PC-9 (cell line): Measurements from ENCODE around the gene NGEF. TPM values are rescaled to one million over a fixed set of nuclear protein-coding genes. Genes with fewer than 3 reads are reported as not detected.

Source experiments
- BruUV-seq: library from RNA; stranded (reverse); fragments of 400-500 nt; replicated peaks from 2 replicates; lab custom pipeline; 2021; lab: Mats Ljungman, UMichigan
- CTCF ChIA-PET: fragments of 300-600 bp; sonication (Branson Sonifier 250); formaldehyde crosslinking; loops from one replicate; lab custom pipeline; 2022; ENCODE audit warnings: antibody characterized with exemption; lab: Charles Lee
- POLR2A ChIA-PET: fragments of 300-600 bp; sonication (Branson Sonifier 250); formaldehyde crosslinking; loops from one replicate; lab custom pipeline; 2022; ENCODE audit warnings: antibody characterized with exemption; ENCODE audit not compliant: unreplicated experiment; lab: Charles Lee
- DNase-seq, 2 experiments: peaks; one replicate each; pipeline versions ENCODE4 v3.0.0 to v3.0.0-alpha.2; 2015 to 2022; ENCODE audit warnings: mixed read lengths in 1 of 2
- H2AFZ ChIP-seq: fragments of 200-600 bp; sonication (generic); 2 replicates; pipeline ENCODE4 v1.8.1; 2017; ENCODE audit warnings: antibody characterized with exemption
- H3F3A ChIP-seq: fragments of 200-600 bp; sonication (generic); 2 replicates; pipeline ENCODE4 v1.8.1; 2017; ENCODE audit warnings: antibody characterized with exemption, mild to moderate bottlenecking, low read depth; ENCODE audit not compliant: insufficient read depth
- H3K27ac ChIP-seq: fragments of 200-600 bp; sonication (generic); 2 replicates; pipeline ENCODE4 v1.6.1; 2016; ENCODE audit warnings: mixed run types
- H3K27me3 ChIP-seq: fragments of 200-600 bp; sonication (generic); 2 replicates; pipeline ENCODE4 v1.6.1; 2016; ENCODE audit warnings: low read depth, mixed run types; ENCODE audit not compliant: insufficient read depth
- H3K36me3 ChIP-seq: fragments of 200-600 bp; sonication (generic); 2 replicates; pipeline ENCODE4 v1.6.1; 2016; ENCODE audit warnings: low read depth, mixed run types
- H3K4me1 ChIP-seq: fragments of 200-600 bp; sonication (generic); replicated peaks from 2 replicates; pipeline ENCODE4 v1.6.1; 2016; ENCODE audit warnings: mixed run types; ENCODE audit not compliant: insufficient read depth
- H3K4me2 ChIP-seq: fragments of 200-600 bp; sonication (generic); 2 replicates; pipeline ENCODE4 v1.6.1; 2017; ENCODE audit warnings: mixed run types
- H3K4me3 ChIP-seq: fragments of 200-600 bp; sonication (generic); 2 replicates; pipeline ENCODE4 v1.6.1; 2016; ENCODE audit warnings: mixed run types
- H3K79me2 ChIP-seq: fragments of 200-600 bp; sonication (generic); 2 replicates; pipeline ENCODE4 v1.6.1; 2017; ENCODE audit warnings: low read depth, mixed run types
- H3K9me2 ChIP-seq: fragments of 200-600 bp; sonication (generic); 2 replicates; pipeline ENCODE4 v1.8.1; 2017; ENCODE audit warnings: mild to moderate bottlenecking; ENCODE audit not compliant: insufficient read depth
- H3K9me3 ChIP-seq: fragments of 200-600 bp; sonication (generic); 2 replicates; pipeline ENCODE4 v1.8.1; 2016; ENCODE audit warnings: low read depth; ENCODE audit not compliant: insufficient read depth
- H4K20me1 ChIP-seq: fragments of 200-600 bp; sonication (generic); 2 replicates; pipeline ENCODE4 v1.8.1; 2017; ENCODE audit not compliant: insufficient read depth
- CTCF ChIP-seq: fragments of 200-600 bp; sonication (generic); conservative IDR thresholded peaks from 2 replicates; pipeline ENCODE4 v1.6.1; 2017; ENCODE audit warnings: mixed run types, antibody characterized with exemption, mild to moderate bottlenecking, moderate library complexity
- EZH2 ChIP-seq: fragments of 200-600 bp; sonication (generic); IDR thresholded peaks from 2 replicates; pipeline ENCODE4 v1.8.0; 2017; ENCODE audit warnings: antibody characterized with exemption, low read depth
- intact Hi-C: fragments of 100-400 bp; cut with micrococcal nuclease; formaldehyde crosslinking; loops from one replicate; pipeline ENCODE4 v1.10.0; 2022; ENCODE audit not compliant: unreplicated experiment
- total RNA-seq: library from RNA; stranded (reverse); gene quantifications from 2 replicates; pipeline ENCODE4 v1.2.3, GENCODE V29; 2021

NGEF gene
- total RNA-seq, 1 experiment from 2014 or later, result 55.3 TPM

GRCh38 chr2:232979871-232980461 lies 33.1 kb downstream of the NGEF start:
- peak overlapping the region; percentile 33; the same call in 1 of the 2 replicates for H3K4me3 ChIP-seq
- no peaks in the 10 kb centered on the region for H3K27me3 ChIP-seq
- BruUV-seq, result no TSS peak
- TF ChIP-seq CTCF (peak; percentile 44; the same call in 1 of the 2 replicates), EZH2 (no peak)
- no peaks in the 10 kb centered on the region for H3K9me3 ChIP-seq
- peaks cover 51% of the 10 kb centered on the region for H3K4me1 ChIP-seq
- intact Hi-C loops, result loop anchor here (1.0 to 10.0 kb wide), 10 partner anchors 8 to 435 kb away; partner anchors contain the start of gene ATG16L1
- ChIA-PET POLR2A (interaction anchor here (0.6 to 1.2 kb wide), 7 partner anchors 8 to 1615 kb away, joined by 3 to 28 read pairs (median 5); no protein-coding TSS in a partner anchor), CTCF (interaction anchor here (0.5 to 1.6 kb wide), 11 partner anchors 49 to 272 kb away, joined by 3 to 7 read pairs (median 5); partner anchors contain the start of gene ATG16L1)
- H4K20me1 ChIP-seq, result no peaks in the 10 kb centered on the region
- peak overlapping the region; percentile 95 for H3K27ac ChIP-seq
- H3K9me2 ChIP-seq, result no peaks in the 10 kb centered on the region
- H3K36me3 ChIP-seq, result no peaks in the 10 kb centered on the region
- peaks cover 31% of the 10 kb centered on the region for H3F3A ChIP-seq
- no peaks in the 10 kb centered on the region for H3K79me2 ChIP-seq
- peak; percentile 91 to 99 for DNase-seq
- H3K4me2 ChIP-seq, result peak overlapping the region; percentile 86
- H2AFZ ChIP-seq, result no peak overlapping the region

DNA sequence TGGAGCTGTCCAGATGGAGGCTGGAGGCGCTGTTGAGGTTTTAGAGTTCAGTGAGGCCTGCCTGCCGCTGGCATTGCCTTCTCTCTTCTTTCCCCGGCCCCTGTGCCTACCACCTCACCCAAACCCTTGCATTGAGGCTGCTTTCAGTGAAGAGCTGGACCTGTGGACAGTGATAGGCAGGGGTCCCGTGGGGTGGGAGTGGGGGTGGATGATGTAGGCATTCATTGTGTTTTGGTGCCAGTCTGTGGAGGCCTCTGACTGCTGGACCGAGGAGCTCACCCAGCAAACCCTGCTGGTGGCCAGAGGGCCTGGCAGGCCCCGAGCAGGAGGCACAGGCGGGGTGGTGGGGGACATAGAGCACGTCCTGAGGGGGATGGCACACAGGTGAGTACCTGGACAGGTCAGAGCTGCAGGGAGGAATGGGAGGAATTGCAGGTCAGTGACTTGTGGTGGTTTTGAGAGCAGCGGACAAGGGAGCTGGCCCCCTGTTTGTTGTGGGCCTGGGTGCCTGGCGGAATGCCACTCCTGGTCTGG lies 35.6 kb downstream of the NGEF start:
- CTCF ChIA-PET, result no interaction called here
- Histone ChIP-seq H2AFZ (no peak overlapping the region), H3K9me3 (no peaks in the 10 kb centered on the region), H3K4me1 (peaks cover 43% of the 10 kb centered on the region), H3K27ac (no peak overlapping the region), H3K4me3 (no peak overlapping the region), H3K4me2 (no peak overlapping the region), H4K20me1 (no peaks in the 10 kb centered on the region), H3K79me2 (no peaks in the 10 kb centered on the region), H3K27me3 (no peaks in the 10 kb centered on the region), H3K9me2 (no peaks in the 10 kb centered on the region), H3K36me3 (no peaks in the 10 kb centered on the region), H3F3A (peaks cover 31% of the 10 kb centered on the region)
- POLR2A ChIA-PET, result interaction anchor here (0.7 kb wide), 1 partner anchor 56 kb away, joined by 6 read pairs; no protein-coding TSS in a partner anchor
- intact Hi-C loops, result no loop called here
- no peak for TF ChIP-seq EZH2
- TF ChIP-seq CTCF, result no peak
- DNase-seq, result no peak
- BruUV-seq, result no TSS peak

DNA sequence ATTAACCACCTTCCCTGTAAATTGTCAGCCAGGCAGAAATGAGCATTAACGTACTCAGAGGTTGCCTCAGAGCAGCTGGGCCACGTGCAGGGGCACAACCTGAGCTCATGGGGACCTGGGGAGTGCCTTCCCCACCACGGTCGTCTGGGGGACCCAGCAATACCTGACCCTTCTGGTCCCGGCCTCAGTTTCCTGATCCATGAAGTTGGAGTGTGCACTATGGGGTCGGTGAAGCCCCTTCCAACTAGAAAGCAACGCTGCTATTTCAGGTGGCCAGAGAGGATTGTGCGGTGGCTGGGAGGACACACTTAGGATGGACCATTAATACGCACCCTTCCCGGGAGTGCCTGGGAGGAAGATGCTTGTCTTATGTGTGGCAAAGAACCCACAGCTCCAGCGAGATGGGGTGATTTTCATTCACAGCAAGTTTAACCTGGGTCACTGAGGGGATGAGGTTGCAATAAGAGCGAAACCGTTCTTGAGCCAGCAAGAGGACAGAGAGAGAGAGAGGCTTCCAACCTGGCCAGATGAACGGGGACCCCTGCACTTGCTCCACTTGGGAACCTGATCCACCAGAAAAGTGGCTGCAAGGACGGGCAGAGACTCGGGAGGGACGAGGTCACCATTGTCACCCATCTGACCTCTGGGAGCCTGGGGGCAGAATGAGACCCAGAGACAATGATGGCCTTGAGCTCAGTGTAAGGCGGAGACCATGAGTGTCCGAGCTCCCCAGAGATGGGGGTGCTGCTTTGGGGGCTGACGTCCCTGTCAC lies 36.2 kb downstream of the NGEF start:
- Histone ChIP-seq H4K20me1 (no peaks in the 10 kb centered on the region), H3K79me2 (no peaks in the 10 kb centered on the region), H3K4me3 (no peak overlapping the region), H3K27ac (no peak overlapping the region), H3F3A (peaks cover 30% of the 10 kb centered on the region), H3K9me2 (no peaks in the 10 kb centered on the region), H3K9me3 (no peaks in the 10 kb centered on the region), H2AFZ (no peak overlapping the region), H3K4me1 (peaks cover 37% of the 10 kb centered on the region), H3K4me2 (no peak overlapping the region), H3K36me3 (no peaks in the 10 kb centered on the region), H3K27me3 (no peaks in the 10 kb centered on the region)
- BruUV-seq, result no TSS peak
- intact Hi-C loops, result no loop called here
- no peak for TF ChIP-seq CTCF
- no peak for TF ChIP-seq EZH2
- ChIA-PET POLR2A (interaction anchor here (0.6 kb wide), 1 partner anchor 10 kb away, joined by 7 read pairs; no protein-coding TSS in a partner anchor), CTCF (no interaction called here)
- DNase-seq, result no peak
